GM11168 (cell line): ENCODE results near the gene MEGF6.

Experiments
- in situ Hi-C: fragments of 300-500 bp; cut with MboI; formaldehyde crosslinking; loops from one replicate; pipeline ENCODE4 v1.12.0; 2022; ENCODE audit warnings: low sequenced_read_pairs; ENCODE audit not compliant: unreplicated experiment

MEGF6 gene

GRCh38 chr1:3440711-3441409 is 170.4 kb downstream of the MEGF6 start:
- in situ Hi-C loops, result no loop called here

GRCh38 chr1:3440300-3440681 is 171.0 kb downstream of the MEGF6 start:
- in situ Hi-C loops, result no loop called here
